GDM1 (cell line): ENCODE data around the gene ZNF100.
"Not testable (repeated sequence)": the region's sequence is repeated elsewhere in the genome, so short reads cannot be mapped to it uniquely, and the experiment has no call there.

Source experiments
- DNase-seq: peaks from one replicate; lab custom pipeline; 2025; lab: John Stamatoyannopoulos, UW

ZNF100 gene

DNA sequence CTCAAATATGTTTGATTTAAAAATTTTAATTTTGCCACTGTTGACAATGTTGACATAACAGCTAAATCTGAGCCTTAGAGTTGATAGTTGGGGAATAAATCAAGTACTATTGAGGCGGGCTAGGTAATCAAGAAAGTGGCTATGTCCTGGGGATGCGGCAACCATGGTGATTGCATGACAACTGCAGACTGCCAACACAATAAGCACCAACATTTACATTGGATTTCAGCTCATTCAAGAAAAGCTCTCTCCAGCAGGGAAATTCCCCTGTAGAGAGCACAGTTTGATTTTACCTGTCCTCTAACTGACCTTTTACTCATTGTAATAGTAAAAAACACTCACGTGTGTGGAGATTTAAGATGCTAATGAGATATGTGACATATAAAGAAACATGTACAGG lies 63.1 kb downstream of the ZNF100 start:
- no peak for DNase-seq

- no peak for DNase-seq
Observed at GRCh38 chr19:21699197-21699596, 68.2 kb downstream of the ZNF100 start.

DNA sequence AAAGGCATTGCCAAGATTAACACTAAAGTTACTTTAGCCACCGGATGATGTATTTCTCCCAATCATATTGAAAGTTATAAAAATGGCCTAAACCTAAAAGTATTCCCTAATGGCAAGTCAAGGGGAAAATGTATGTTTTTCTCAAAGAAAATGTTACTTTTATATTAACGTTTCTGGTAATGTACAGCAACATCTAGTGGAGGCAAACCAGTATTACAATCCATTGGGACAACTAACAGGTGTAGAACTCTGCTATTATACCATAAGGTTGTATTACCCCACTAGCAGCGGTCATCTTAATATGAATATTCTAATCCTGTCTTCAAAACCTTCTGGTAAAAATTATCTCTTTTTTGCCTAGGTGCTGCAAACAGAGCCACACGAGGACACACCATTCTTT lies 69.2 kb downstream of the ZNF100 start:
- DNase-seq = no peak

DNA sequence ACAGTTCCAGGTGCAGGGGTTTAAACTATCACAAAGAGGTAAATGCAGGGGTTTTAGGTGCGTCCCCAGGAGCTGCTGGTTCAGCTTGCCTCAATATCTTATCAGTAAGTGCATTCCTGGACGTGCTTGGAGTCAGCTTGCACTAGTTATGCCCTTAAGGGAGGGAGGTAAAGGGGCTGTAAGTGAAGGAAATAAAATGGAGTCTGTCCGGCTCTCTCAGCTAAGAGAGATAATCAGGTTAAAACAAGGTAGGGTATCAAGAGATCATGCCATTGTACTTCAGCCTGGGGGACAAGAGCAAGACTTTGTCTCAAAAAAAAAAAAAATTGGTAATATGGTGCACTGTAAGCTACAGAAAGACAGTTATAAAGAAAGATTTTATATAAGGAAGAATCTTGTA lies 69.7 kb downstream of the ZNF100 start:
- DNase-seq = no peak

DNA sequence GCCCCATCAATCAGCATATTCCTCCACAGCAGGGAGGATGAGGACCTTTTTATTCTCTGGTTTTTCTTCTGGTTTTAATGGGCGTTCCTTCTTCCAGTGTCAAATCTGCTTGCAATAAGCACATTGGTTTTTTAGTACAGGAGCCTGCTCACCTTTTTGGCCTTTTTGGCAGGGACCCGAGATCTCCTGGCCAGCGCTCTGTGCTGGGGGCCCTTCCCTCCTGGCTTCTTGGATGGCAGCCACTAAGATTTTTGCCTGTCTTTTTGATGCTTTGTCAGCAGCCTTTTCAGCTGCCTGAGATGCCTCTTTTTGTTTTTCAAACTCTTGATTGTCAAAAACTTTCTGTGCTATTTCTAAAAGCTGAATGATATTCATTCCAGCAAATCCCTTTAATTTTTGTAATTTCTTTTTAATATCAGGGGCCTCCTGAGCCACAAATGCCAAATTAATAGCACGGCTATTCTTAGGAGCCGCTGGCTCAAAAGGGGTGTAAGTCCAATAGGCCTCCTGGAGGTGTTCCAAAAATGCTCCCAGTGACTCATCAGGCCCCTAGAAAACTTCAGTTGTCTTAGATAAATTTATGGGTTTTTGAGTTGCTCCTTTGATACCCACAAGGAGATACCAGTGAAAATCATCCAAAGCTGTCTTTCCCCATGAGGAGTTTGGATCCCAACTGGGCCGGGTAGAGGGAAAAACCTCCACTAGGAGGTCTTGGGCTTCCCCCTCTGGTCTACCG lies 73.0 kb downstream of the ZNF100 start:
- no peak for DNase-seq

DNA sequence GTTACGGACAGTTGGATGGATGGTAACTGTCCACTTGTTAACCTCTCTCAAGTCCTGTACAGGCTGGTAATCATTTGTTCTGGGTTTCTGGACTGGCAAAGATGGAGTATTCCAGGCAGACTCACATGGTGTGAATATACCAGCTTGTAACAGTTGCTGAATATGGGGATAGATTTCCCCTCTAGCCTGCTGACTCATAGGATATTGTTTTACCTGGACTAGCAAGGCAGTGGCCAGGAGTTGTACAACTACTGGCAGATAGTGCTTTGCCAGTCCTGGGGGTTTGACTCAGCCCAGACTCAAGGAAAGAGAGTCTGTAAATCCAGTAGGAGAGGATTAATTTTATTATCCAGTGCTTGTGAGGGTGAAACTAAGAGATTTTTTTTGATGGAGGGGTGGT lies 74.0 kb downstream of the ZNF100 start:
- no peak for DNase-seq

DNA sequence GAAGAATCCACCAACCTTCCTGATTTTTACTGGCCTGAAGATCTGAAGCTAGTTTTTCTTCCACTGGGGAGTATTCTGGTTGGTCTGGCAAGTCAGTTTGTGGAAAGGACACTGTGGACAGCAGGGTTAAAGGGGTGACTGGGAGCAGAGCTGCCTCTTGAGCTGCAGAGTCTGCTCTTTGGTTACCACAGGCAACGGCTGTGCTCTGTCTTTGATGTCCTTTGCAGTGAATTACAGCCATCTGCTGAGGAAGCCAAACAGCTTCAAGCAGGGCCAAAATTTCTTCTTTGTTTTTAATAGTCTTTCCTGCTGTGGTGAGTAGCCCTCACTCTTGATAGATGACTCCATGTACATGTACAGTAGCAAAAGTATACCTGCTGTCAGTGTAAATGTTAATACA lies 75.7 kb downstream of the ZNF100 start:
- DNase-seq = no peak

GRCh38 chr19:21688464-21688863 lies 78.9 kb downstream of the ZNF100 start:
- no peak for DNase-seq

GRCh38 chr19:21680671-21681070 lies 86.7 kb downstream of the ZNF100 start:
- no peak for DNase-seq

DNA sequence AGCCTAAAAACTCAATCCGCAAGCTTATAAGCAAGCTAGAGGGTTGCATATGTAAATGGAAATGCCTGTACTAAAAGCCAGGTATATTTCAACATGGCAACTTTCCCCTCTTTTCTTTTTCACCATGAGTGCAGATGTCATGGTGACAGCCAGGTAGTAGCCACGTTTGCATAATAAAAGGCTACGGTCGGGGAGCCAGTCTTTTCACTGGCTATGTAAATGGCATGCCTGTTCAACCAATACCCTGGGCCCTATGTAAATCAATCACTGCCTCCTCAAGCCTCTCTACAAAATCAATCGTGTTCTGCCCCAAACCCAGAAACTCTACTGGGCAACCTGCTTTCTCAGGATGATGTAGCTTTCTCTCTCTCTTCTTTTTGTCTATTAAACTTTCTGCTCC lies 87.4 kb downstream of the ZNF100 start:
- DNase-seq = no peak

DNA sequence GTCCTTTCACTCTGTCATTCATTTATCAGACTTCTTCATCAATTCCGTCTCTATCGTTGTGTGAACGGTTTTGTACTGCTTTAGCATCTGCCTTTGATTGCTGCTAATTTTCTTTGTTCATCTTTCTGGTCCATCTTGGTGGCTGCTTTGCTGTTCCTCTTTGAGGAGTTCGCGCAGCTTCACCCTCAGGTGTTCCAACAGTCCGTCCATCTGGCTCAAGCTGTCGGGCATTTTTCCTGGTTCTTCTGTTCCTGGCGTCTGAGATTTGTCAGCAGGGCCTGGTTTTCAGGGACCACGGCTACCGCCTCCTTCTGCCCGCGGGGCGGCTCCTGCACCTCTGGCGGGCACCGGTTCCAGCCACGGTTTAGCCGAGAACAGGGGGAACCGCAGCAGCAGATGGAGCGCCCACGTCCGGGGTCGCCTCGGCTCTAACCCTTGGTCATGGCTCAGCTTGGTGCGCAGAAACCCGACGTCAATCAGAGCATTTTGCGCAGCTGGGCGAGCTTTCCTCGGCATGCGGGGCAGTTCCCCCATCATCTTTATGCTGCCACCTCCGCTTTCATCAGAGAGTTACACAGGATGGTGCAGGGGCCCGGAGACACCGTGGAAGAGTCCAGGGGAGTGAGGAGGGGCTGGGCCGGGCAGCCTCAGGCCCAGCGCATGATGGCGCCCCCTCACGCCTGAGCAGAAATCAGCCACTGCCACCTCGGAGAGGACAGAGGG lies 89.5 kb downstream of the ZNF100 start:
- no peak for DNase-seq

- no peak for DNase-seq
Observed at GRCh38 chr19:21674454-21674853, 92.9 kb downstream of the ZNF100 start.

DNA sequence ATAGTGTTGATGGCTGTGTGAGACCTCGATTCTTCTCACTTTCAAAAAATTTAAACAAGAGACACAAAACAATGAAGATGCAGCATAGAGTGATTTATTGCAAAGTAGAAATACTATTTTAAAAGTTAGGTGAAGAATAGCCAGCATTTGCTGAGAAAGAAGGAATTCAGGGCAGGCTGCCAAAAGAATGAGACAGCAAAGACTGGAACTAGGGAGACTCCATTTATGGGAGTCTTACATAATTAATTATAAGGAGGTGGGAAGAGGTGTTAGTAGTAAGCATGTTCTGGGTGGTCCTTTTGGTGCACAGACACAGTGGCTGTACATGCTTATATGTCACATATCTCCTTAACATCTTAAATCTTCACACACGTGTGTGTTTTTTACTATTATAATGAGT lies 93.9 kb downstream of the ZNF100 start:
- not testable (repeated sequence) for DNase-seq
